ENCODE data around the gene GLTPD2.

Gene GLTPD2

DNA sequence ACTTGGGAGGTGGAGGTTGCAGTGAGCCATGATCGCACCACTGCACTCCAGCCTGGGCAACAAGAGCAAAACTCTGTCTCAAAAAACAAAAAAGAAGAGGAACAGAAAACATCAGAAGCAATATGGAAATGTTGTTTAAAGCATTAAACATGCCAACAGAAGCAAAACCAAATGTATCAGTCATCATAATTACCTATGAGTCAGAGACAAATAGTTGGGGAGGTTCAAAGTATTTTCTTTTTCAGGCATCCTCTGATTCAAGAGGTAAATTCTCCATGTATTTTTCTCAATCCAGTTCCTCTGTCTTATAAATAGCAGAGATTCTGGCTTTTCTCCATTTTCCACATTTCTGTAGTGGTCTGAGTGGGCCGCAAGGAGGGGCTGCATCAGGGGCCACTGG lies 19.1 kb upstream of the GLTPD2 start:
- DNase-seq (ENCODE audit: insufficient read length, low spot score): no peak
- no peak for FAIRE-seq

DNA sequence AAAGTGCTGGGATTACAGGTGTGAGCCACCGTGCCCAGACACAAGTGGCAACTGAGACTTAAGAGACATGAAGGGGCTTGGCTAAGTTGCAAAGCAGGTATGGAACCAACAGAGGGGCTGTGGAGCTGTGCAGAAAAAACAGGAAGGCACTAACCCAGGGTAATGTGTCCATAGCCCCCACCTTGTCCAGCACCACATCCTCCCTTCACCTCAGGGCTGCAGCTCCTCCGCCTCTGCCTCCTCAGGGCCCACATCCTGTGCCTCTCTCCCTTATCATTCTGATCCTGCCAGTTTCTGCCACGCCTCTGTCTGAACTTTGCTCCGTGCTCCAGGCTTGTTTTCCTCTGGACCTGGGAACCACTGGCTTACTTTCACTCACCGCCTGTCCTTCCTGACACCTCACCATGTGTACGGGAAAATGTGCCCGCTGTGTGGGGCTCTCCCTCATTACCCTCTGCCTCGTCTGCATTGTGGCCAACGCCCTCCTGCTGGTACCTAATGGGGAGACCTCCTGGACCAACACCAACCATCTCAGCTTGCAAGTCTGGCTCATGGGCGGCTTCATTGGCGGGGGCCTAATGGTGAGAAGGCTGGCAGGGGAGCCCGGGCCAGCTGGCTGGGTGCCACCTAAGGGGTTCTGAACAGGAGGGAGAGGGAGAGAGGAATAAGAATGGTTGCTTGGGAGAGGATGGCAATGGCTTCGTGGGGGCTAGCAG lies 17.1 kb upstream of the GLTPD2 start, which contains the start of gene TM4SF5:
Gene TM4SF5, plus strand, starts transcription at position 368 of the 716 bp plus-strand sequence. Its CDS starts 37 bp downstream, at position 405.
- FAIRE-seq: no peak
- no peak for DNase-seq (ENCODE audit: insufficient read length, low spot score)

DNA sequence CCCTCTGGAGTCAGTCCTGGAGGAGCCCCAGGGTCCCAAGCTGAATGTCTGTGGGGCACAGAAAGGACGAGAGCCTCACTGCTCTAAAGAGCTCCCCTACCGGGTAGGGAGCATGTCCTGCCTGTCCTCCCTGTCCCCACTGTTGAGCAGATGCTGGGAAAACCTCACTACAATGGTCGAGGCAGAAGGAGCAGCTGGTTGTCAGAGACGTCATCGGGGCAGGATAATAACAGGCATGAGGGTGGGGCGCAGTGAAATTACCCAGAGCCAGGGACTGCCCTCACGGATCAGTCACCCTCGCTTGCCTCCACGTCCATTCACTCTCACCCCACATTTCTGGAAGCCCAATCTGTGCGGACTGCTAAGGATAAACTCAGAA lies 16.5 kb upstream of the GLTPD2 start:
- no peak for FAIRE-seq
- DNase-seq (ENCODE audit: insufficient read length, low spot score): no peak

GRCh38 chr17:4777969-4778760 lies 10.6 kb upstream of the GLTPD2 start:
- FAIRE-seq: no peak
- DNase-seq (ENCODE audit: insufficient read length, low spot score): no peak

DNA sequence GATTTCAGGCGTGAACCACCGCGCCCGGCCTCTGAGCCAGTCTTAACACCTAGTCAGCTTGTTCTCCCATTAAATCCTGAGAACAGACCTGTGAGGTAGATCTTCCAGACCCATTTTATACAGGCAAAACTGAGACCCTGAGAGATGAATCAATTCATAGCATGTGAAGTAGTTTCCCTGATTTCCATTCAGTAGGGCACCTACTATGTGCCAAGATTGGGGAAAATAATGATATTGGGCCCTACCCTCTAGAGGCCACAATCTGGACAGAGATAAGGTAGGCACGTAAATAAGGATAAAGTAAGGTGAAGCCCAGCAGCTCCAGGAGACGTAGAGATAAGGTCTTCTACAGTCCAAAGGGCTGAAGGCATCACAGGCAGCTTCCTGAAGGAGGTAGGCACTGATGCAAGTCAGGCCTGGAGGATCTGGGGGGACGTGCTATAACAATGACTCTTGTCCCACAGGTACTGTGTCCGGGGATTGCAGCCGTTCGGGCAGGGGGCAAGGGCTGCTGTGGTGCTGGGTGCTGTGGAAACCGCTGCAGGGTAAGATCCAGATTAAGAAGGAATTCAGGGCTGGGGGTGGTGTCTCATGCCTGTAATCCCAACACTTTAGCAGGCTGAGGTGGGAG lies 8.3 kb upstream of the GLTPD2 start:
- no peak for DNase-seq (ENCODE audit: insufficient read length, low spot score)
- FAIRE-seq: no peak

GRCh38 chr17:4782652-4783051 lies 6.1 kb upstream of the GLTPD2 start:
- no peak for FAIRE-seq
- DNase-seq (ENCODE audit: insufficient read length, low spot score): no peak

GRCh38 chr17:4785311-4786105 lies 3.3 kb upstream of the GLTPD2 start:
- DNase-seq (ENCODE audit: insufficient read length, low spot score) (no peak), FAIRE-seq (no peak)

- DNase-seq (ENCODE audit: insufficient read length, low spot score) (no peak), FAIRE-seq (no peak)
Measured at GRCh38 chr17:4786106-4786511, 2.7 kb upstream of the GLTPD2 start, which contains the start of gene VMO1. Gene VMO1 (minus strand): TSS chr17:4786364. CDS start chr17:4786352, 12 bp downstream.

DNA sequence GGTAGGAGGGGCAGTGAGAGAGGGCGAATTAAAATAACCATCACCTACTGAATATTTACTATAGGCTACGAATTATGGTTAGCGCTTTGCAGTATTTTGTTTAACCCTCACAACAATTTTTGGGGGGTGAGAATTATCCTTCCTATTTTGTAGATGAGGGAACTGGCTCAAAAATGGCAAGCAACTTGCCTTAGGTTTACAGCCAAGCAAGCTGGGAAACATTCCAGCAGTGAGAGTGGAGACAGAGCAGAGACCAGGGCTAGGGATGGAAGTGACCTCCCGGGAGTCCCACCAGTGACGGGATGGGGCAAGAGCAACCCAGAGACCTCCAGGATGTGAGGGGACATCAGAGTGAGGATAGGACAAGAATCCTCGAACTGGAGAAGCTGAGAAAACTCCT lies 2.2 kb upstream of the GLTPD2 start:
- no peak for FAIRE-seq
- DNase-seq (ENCODE audit: insufficient read length, low spot score): no peak

- FAIRE-seq (no peak), DNase-seq (ENCODE audit: insufficient read length, low spot score) (no peak)
Measured at GRCh38 chr17:4788159-4788806, 481 bp upstream of the GLTPD2 start.

DNA sequence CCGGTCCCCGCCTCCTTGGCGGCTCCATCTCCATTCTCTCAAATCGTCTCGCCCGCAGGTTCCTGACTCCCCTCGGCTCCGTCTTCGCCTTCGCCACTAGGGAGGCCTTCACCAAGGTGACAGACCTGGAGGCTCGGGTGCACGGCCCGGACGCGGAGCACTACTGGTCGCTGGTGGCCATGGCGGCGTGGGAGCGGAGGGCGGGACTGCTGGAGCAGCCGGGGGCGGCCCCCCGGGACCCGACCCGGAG lies 862 bp downstream of the GLTPD2 start:
- DNase-seq (ENCODE audit: insufficient read length, low spot score) (no peak), FAIRE-seq (no peak)

- FAIRE-seq (peak; percentile 83), DNase-seq (ENCODE audit: insufficient read length, low spot score) (peak; percentile 86)
Measured at GRCh38 chr17:4789951-4790704, 1.4 kb downstream of the GLTPD2 start.

DNA sequence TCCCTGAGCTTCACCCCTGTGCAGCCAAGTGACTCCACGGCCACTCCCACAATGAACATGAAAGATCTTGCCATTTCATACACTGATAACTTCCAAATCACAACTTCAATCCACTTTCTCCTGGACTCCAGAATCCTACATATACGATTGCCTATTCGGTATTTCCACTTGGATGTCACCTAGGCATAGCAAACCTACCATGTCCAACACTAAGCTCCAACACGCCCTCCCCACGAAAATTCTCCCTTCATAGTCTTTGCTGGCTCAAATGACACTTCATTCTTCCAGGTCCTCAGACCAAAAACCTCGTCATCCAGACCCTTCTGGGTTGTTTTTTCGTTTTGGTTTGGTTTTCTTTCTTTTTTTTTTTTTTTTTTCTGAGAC lies 1.9 kb downstream of the GLTPD2 start:
- FAIRE-seq (no peak), DNase-seq (ENCODE audit: insufficient read length, low spot score) (no peak)

- no peak for FAIRE-seq
- DNase-seq (ENCODE audit: insufficient read length, low spot score): no peak
Measured at GRCh38 chr17:4795168-4795567, 6.4 kb downstream of the GLTPD2 start.

DNA sequence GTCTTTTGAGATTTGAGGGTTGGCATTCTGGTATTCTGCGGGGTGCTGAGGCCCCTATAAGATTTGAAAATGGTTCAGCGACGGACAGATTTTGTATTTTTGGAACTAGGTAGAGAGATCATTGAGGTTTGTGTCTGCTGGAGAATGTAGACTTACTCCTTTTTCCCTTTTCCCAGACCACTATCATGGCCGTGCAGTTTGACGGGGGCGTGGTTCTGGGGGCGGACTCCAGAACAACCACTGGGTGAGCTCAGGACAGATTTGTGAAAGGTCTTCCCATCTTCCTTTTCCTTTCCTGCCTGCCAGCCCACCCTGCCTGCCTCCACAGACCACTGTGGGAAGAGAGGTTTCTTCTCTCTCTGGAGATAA lies 7.8 kb downstream of the GLTPD2 start:
- DNase-seq (ENCODE audit: insufficient read length, low spot score): no peak
- peak; percentile 63 for FAIRE-seq

- no peak for FAIRE-seq
- no peak for DNase-seq (ENCODE audit: insufficient read length, low spot score)
Measured at GRCh38 chr17:4800462-4801196, 11.9 kb downstream of the GLTPD2 start.

DNA sequence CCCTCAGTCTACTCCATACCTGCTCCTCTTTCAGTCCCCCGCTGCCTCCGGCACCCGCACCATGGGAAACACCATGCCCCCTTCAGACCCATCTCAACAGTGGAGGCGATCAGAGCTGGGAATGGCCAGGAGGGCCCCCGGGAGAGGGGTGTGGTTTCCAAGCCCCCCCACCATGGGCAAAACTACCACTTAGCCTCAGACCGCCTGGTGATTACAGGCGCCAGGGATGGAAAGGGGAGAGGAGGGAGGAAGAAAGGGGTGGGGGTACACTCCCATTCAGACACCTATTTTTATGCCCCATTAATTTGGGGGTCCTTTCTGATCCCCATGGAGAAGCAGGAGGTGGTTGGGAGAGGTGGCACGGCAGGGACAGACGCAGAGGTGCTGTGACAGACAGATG lies 13.5 kb downstream of the GLTPD2 start, which contains the start of gene C17orf114:
Gene C17orf114, minus strand, starts transcription at position 101 of the 400 bp plus-strand sequence.
- FAIRE-seq: no peak
- DNase-seq (ENCODE audit: insufficient read length, low spot score): no peak

GRCh38 chr17:4806456-4806776 lies 17.7 kb downstream of the GLTPD2 start:
- DNase-seq (ENCODE audit: insufficient read length, low spot score): no peak
- FAIRE-seq: peak; percentile 78
